Stimulated activated CD4-positive, alpha-beta T cell treated with anti-CD3 and anti-CD28 coated beads, Interleukin-4, amount 100 ng/mL, for 48 hours (primary cell): ENCODE data around the gene EDARADD.
A peak's percentile ranks its signal among the peaks of the same experiment; 100 is the strongest.

Experiments
- DNase-seq, 2 donors: peaks; one replicate each; pipeline ENCODE4 v3.0.0-alpha.2; 2020; ENCODE audit warnings: low read depth in 2 of 2

EDARADD gene

DNA sequence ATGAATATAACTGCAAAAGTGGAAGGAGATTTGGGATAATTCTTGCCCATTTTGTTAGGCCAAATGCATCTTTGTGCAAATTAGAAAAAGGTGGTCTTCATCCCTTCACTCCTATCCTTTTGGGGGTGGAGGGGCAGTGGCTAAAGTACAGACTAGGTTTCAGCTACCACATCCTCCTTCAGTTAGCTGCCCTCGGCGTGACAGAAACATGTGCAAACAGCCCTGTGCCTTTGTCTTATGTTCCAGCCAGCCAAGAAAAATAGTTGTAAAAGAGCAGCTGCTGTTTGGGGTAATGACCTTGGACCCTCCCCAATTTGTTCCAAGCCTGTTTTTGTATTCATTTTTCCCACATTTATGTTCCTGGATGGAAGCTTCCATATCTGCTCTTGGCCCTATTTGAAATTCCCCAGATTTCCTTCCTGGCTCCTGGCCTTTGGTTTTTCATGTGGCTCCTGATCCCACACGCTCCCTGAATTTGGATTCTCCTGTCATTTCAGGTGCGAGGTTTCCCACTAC lies 121.4 kb downstream of the EDARADD start:
- DNase-seq, result no peak

DNA sequence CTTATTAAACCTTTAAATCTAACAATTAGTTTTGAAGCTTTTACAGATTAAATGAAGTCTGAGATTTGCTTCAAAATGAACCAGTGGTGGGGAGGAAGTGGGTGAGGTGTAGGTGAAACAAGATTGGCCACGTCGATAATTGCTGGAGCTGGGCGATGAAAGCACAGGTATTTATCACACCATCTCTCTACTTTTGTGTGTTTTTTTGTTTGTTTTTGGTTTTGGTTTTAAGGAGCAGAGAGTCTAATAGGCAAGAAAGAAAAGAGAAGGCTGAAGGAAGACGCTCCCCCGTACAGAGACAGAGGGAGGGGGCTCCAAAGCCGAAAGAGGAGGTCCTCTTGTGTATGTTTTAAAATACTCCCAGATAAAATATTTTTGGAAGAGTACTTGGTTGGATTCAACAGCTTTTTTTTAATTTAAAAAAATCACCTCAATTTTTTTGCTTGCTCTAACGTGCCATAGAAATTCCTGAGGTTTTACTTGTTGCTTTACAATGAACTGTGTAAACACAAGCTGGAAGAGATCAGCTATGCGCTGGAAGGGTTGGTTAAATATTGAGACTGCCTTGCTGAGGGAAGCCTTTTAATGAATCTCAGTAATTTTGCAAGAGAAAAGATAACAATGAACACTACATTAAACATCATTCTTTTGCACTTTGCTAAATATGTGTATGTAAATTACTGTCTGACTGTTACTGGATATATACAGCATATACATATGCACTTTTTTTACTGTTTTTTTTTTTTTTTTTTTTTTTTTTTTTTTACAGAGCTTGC lies 123.0 kb downstream of the EDARADD start:
- no peak for DNase-seq

DNA sequence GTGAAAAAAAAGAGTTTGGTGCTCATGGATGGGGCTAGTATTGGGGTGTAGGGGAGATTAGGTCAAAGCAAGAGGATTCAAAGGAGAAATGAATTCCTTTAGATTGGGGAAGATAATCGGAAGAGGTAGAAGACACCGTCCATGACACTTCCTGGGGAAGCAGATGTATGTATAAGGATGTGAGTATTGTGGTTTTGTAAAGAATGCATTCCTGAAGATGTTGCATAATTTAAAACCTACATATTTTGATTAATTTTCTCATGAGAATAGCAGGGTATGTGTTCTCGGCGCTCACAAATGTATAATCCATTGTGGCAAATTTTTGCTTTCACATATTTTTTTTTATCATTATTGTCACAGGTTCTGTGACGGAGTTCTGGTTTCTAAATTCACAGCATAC lies 124.2 kb downstream of the EDARADD start:
- no peak for DNase-seq

DNA sequence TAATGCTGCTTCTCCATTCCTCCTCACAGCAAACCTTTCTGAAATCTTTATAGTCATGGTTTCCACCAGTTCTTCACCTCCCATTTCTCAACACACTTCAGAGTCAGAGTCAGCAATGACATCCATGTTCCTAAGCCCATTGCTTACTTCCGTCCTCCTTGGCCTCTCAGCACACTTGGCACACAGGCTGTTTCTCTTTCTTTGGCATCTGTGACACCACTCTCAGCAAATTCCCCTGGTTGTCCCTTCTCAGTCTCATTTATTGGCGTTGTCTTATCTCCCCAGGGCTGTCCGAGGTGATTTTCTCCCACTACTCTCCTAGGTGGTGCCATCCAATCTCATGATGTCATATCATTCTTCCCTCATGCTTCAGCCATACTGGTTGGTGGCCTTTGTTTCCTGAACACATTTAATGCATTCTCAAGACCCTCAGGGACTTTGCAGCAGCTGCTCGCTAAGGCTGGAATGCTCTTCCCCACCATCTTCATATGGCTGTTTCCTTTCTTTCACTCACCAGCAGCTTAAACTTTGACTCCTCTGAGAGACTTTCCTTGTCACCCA lies 126.4 kb downstream of the EDARADD start:
- DNase-seq, result no peak

DNA sequence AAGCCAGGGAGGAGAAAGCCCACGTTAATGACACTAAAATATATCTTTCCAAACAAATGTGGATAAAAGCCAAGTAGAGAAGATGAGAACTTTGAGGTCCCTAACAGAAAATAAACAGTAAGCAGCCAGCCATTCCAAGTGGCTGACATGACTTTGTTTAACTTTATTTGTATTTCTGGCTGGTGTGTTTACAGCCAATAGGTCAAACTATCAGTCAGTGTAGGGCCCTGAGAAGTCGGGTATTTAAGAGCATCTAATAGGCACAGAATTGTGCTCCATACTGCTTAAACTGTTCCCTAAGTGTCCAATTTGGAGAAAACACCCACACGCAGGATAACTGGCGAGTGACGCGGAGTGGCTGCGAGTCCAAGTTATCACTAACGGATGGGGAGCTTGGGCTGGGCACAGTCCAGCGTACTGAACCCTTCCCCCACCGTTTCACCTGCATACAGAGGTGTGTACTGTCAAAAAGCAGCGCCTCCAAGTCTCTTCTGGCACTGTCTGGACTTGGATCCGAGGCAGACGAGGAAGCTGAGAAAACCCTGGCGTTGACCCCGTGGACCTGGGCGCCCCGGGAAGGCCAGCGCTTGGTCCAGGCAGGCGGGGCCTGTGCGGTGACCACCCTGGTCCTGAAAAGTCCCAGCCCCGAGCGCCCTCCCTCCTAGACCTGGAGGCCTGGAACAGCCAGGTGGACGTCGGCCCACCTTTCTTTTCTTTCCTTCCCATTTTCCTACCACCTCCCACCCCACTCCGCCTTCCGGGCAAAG lies 129.0 kb downstream of the EDARADD start:
- DNase-seq, result no peak

DNA sequence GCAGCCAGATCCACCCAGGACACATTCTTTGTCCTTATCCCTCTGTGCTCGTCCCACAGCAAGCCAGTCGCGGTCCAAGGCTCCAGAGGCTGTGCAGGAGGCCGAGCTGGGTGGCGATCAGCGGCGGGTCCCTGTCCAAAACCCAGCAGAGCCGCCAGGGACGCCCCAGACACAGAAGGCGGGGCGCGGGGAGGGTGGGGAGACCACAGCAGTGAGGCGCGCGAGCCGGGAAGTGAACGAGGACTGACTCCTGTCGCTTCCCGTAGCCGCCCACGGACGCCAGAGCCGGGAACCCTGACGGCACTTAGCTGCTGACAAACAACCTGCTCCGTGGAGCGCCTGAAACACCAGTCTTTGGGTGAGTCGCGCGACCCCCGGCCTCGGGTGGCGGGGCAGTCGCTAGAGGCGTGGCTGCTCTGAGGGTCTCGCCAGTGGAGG lies 129.6 kb downstream of the EDARADD start, which contains the start of gene LGALS8:
Gene LGALS8, plus strand, starts transcription at position 279 of the 438 bp plus-strand sequence. CDS start 2,089 bp downstream, outside the sequence.
- peak; percentile 88 for DNase-seq

DNA sequence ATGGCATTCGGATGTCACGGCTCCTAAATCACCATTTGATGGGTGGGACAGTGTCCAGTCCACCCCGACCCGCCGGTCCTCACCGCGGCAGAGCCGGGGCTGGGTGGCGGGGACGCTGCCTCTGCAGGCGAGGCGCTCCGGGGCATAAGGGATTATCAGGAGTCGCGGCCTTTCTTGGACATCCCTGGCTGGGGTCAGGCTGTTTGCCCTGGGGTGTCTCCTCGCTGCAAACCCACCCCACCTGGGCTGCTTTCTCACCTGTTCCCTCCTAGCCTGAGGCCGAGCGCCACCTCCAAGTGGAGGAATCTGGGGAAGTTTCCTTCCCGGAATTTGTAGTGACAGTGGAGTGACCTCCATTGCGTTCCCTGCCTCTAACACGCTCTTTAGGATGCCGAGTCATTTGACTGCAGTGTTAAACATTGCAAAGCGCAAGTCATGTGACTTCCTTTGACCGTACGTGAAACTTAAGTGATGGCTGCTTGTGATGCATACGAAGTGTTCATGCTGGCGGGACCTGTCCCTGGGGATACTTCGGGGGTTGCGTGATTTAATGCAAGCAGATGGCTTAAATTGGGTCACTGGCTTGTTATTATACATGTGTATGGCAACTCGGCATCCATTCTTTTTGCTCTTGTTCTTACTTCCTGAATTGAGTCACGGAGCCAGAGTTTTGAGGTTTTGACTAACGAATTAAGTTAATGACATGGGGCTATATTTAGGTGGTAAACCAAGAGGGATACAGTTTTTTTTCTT lies 130.2 kb downstream of the EDARADD start:
- peak in 1 of 2 donors; percentile 40 for DNase-seq

DNA sequence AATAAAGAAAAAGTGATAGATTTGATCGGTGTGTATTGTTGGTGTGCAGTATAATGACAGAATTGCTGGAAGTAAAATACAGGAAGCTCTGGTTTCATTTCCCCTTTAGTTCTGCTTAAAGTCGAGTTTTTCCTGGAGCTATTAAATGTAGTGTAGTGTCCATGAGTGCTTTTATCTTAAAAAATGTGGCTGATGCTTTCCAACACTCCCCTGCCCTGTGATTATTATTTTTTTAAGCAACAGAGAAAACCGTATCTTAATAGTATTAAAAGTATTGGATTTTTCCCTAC lies 130.8 kb downstream of the EDARADD start:
- no peak for DNase-seq

DNA sequence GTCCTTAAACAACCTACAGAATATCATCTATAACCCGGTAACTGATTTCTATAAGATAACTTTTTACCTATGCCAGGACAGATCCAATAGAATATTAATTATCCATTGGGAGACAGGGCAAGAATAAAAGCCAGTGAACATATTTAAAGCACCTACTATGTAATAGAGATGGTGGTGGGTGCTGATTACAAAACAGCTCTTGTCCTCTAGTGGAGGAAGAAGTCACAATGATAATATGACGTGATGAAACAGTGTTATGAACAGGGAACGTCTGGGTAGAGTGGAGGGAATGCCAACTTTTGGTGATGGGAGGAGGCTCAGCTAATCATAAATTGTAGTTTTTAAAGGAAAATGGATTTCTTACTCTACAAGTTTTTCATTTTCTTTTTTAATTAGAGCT lies 132.0 kb downstream of the EDARADD start:
- no peak for DNase-seq

DNA sequence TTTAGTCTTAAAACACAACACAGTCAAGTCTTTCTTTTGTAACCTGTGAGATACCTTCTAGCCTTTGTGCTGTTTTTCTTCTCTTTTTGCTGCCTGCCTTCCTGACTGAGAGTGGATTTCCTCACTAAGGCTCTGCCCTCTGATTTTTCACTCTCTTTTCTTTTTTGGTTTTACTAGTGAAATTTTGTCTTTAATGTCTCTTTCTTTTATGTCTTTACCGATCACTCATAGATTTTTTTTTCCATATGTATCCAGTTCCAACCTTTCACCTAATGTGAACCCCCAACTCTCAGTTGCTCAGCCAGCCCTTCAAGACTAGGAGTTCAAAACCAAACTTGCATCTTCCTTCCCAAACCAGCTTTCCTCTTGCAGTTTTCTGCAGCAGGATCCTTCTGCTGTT lies 136.2 kb downstream of the EDARADD start:
- no peak for DNase-seq

DNA sequence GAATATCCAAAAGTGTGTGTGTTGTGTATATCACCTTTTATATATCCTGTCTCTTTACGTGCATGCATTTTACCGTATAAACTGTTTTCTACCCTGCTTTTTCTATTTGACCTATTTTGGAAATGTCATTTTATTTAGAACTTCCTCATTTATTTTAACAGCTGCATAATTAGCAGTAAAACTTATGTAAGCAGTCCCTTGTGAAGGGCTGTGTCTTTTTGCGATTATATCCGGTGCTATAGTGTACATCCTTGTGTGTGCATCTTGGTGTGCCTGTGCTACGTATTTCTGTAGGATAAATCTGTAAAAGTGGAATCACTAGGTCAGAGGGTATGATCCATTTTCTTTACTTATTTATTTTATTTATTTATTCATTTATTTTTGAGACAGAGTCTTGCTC lies 136.9 kb downstream of the EDARADD start:
- no peak for DNase-seq

DNA sequence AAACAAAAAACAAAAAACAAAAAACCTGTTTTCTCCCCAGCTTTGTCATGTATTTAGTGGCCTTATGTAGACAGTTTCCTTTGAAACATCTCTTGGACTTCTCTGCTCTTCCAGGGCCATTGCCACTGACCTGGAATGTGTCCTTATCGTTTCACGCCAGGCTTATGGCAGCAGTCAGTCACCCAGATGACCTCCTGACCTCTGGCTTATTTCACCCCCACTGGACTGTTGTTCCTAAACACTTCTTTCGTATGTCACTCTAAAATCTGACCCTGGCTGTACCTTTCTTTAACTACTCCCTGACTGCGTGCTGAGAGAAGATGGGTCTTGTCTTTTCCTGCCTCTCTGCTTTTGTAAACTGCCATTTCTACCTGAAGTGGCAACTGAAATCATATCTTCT lies 138.8 kb downstream of the EDARADD start:
- no peak for DNase-seq

DNA sequence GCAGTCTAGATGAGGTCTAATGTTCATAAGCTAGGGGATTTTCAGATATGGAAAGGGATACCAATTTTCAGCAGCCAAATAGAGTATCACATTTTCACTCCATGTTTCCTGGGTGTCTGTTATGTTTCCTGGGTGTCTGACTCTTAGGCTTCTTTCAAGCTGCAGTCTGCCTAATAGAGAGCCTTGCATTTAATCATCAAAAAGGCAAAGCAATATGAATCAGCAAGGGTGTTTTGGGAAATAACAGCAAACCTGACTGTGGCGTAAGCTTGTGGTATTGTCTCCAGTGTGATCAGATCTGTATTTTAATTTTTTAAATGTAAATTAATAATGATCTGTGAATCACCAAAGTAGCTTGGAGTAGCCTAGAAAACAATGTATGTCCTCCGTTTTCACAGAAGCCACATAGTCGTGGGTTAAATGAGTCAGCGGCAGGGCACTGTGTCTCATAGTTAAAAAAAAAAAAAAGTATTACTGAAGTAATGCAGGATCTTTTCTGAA lies 140.1 kb downstream of the EDARADD start:
- peak; percentile 16 to 40 for DNase-seq
